K562 (cell line): ENCODE measurements around the gene ADK. TPM values are rescaled to one million over a fixed set of nuclear protein-coding genes. Genes with fewer than 3 reads are reported as not detected.

ENCODE experiments used
- BRD9 ChIP-seq: fragments of 450-650 bp; IDR thresholded peaks from 2 replicates; pipeline ENCODE4 v1.6.1; 2018; ENCODE audit warnings: low read depth; ENCODE audit not compliant: partially characterized antibody
- CCNT2 ChIP-seq: IDR thresholded peaks from 2 replicates; pipeline ENCODE4 v1.6.1; 2011; ENCODE audit warnings: borderline replicate concordance, low read depth, mild to moderate bottlenecking, moderate library complexity, mixed read lengths, low read length; ENCODE audit not compliant: insufficient read length; ENCODE audit errors: extremely low read depth
- CEBPZ ChIP-seq: fragments of 150-350 bp; IDR thresholded peaks from 2 replicates; pipeline ENCODE4 v1.6.1; 2014; ENCODE audit warnings: low read depth, mild to moderate bottlenecking, low read length, borderline replicate concordance
- CHCHD3 ChIP-seq: fragments of 250-450 bp; sonication (Bioruptor Pico); IDR thresholded peaks from 2 replicates; pipeline ENCODE4 v2.1.2; 2022; ENCODE audit warnings: mild to moderate bottlenecking
- CREBBP ChIP-seq: IDR thresholded peaks from one replicate; pipeline ENCODE4 v1.6.1; 2012; ENCODE audit warnings: low read depth, mild to moderate bottlenecking, control low read depth, inconsistent platforms, low read length
- GTF2A2 ChIP-seq: IDR thresholded peaks from 2 replicates; pipeline ENCODE4 v1.6.1; 2016; ENCODE audit warnings: mild to moderate bottlenecking, missing genetic modification characterization, missing compliant biosample characterization
- HMG20A ChIP-seq: fragments of 450-650 bp; formaldehyde crosslinking; conservative IDR thresholded peaks from 2 replicates; pipeline ENCODE4 v1.4.0; 2020; ENCODE audit warnings: mild to moderate bottlenecking, mixed read lengths
- MAFF ChIP-seq: IDR thresholded peaks from 2 replicates; pipeline ENCODE4 v1.6.1; 2012; ENCODE audit warnings: low read length, improper control_type of control experiment
- MCM5 ChIP-seq: fragments of 450-650 bp; IDR thresholded peaks from 2 replicates; pipeline ENCODE4 v1.6.1; 2016; ENCODE audit warnings: low read depth
- MEF2A ChIP-seq: IDR thresholded peaks from 2 replicates; pipeline ENCODE4 v1.6.1; 2011; ENCODE audit warnings: low read depth, mild to moderate bottlenecking, low read length, moderate library complexity; ENCODE audit not compliant: control insufficient read depth
- PURB ChIP-seq: sonication (generic); formaldehyde crosslinking; IDR thresholded peaks from 2 replicates; pipeline ENCODE4 v1.9.0; 2021; ENCODE audit warnings: low read depth, mild to moderate bottlenecking, missing genetic modification reagents
- SRSF9 ChIP-seq: fragments of 200-400 bp; formaldehyde crosslinking; IDR thresholded peaks from 2 replicates; pipeline ENCODE4 v1.6.1; 2017; ENCODE audit warnings: low read depth, low read length, borderline replicate concordance
- WHSC1 ChIP-seq: IDR thresholded peaks from one replicate; pipeline ENCODE4 v1.6.1; 2012; ENCODE audit warnings: low read length, control low read depth, inconsistent platforms
- ZBED1 ChIP-seq: IDR thresholded peaks from 2 replicates; pipeline ENCODE4 v1.6.1; 2014
- ZBTB17 ChIP-seq: fragments of 450-650 bp; formaldehyde crosslinking; IDR thresholded peaks from 2 replicates; pipeline ENCODE4 v1.4.0; 2020; ENCODE audit warnings: mild to moderate bottlenecking
- ZC3H11A ChIP-seq: IDR thresholded peaks from 2 replicates; pipeline ENCODE4 v1.6.1; 2012; ENCODE audit warnings: low read depth, low read length, improper control_type of control experiment
- ZNF121 ChIP-seq: sonication (generic); formaldehyde crosslinking; conservative IDR thresholded peaks from 2 replicates; pipeline ENCODE4 v1.8.0; 2022; ENCODE audit warnings: missing genetic modification reagents
- ZNF133 ChIP-seq: fragments of 250-450 bp; sonication (Bioruptor Pico); IDR thresholded peaks from 2 replicates; pipeline ENCODE4 v1.4.0; 2020; ENCODE audit warnings: mild to moderate bottlenecking
- ZNF143 ChIP-seq: sonication (generic); formaldehyde crosslinking; IDR thresholded peaks from 2 replicates; pipeline ENCODE4 v1.9.0; 2022; ENCODE audit warnings: mild to moderate bottlenecking, missing genetic modification reagents
- ZNF384 ChIP-seq: IDR thresholded peaks from 2 replicates; pipeline ENCODE4 v1.6.1; 2012; ENCODE audit warnings: low read depth, low read length, improper control_type of control experiment
- ZNF41 ChIP-seq: fragments of 250-450 bp; sonication (Bioruptor Pico); conservative IDR thresholded peaks from 2 replicates; pipeline ENCODE4 v1.4.0; 2020; ENCODE audit warnings: mild to moderate bottlenecking
- ZNF79 ChIP-seq: fragments of 250-450 bp; sonication (Bioruptor Pico); IDR thresholded peaks from 2 replicates; pipeline ENCODE4 v1.4.0; 2020; ENCODE audit warnings: low read depth, mild to moderate bottlenecking, moderate library complexity
- polyA plus RNA-seq, 8 experiments: library from polyadenylated mRNA; depleted of rRNA in 4 of 8; stranded (reverse) in 5 of 8; unstranded in 3 of 8; fragments of >200 nt; fragmentation: Nextera tagmentation in 2 of 8; fragmentation: Illumina TruSeq in 1 of 8; extraction: Ambion mirVana in 2 of 8; extraction: Trizol in 1 of 8; gene quantifications; 2 replicates each; pipeline versions ENCODE4 v1.2.1 to v1.2.3, GENCODE V29; 2011 to 2014; ENCODE audit warnings: inconsistent platforms in 1 of 8, missing spikeins in 1 of 8
- total RNA-seq, 7 experiments: library from RNA; depleted of rRNA in 6 of 7; stranded (reverse); fragments of >200 nt in 6 of 7; fragmentation: Illumina TruSeq in 2 of 7; extraction: Trizol in 2 of 7; gene quantifications; 2 replicates each; pipeline versions ENCODE4 v1.2.1 to v1.2.3, GENCODE V29; 2011 to 2021; ENCODE audit warnings: low replicate concordance in 1 of 7
- TF ChIP-seq, protein P1 (sequence below): fragments of 200-800 bp; sonication (Bioruptor generic); IDR thresholded peaks from 2 replicates; pipeline ENCODE4 v1.6.1; 2017; ENCODE audit warnings: missing genetic modification characterization, missing compliant biosample characterization

ADK gene
- total and polyA plus RNA-seq, 9 of the 15 experiments (the other 6 are each of a cell fraction or from before 2014, with no cell fraction given) = 54.2 to 97.8 (median 73.6) TPM

DNA sequence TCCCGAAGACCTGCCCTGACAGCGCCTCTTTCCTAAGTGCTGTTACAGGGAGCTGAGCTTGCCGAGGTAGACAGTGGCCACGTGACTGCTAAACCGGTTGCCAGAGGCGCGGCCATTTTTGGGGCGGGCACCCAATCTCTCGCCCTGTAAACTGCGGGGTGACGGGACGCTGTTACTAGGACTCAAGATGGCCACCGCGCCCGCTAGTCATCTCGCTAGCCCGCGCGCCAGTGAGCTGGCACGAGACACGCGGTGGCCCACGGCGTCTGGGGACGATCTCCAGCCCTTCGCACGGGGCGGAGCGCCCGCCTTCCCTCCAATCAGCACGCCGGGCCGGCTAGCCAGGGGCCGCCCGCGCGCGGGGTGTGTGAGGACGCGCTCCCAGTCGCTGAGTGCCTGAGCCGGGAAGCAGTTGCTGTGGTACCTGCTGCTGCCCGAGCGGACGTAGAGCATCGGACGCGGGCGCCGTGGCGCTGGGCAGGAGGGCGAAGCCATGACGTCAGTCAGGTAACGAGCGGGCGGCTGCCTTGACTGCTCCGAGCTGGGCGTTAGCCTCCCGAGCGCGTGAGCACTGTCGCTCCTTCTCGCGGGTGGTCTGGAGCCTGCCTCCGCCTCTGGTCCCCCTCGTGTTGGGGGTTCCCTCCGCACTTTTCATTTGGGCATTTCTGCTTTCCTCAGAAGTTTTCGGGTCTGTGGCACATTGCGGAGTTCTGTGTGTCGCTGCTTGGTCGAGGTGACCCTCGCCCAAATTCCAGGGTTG lies 25.5 kb downstream of the ADK start (continued):
- no peak for TF ChIP-seq CEBPZ
- no peak for TF ChIP-seq ZNF79 (CRISPR knock-in tag)
- TF ChIP-seq ZNF121 (CRISPR knock-in tag) = no peak
- TF ChIP-seq BRD9 = no peak
- no peak for TF ChIP-seq MAFF
- TF ChIP-seq ZC3H11A = no peak
- no peak for TF ChIP-seq MEF2A
- no peak for TF ChIP-seq SRSF9
- TF ChIP-seq ZNF133 (CRISPR knock-in tag) = no peak
- no peak for TF ChIP-seq ZNF384
- no peak; the same call in 1 of the 2 replicates for TF ChIP-seq ZNF143 (CRISPR knock-in tag)
- TF ChIP-seq CCNT2 = peak; percentile 93
- TF ChIP-seq CHCHD3 (CRISPR knock-in tag) = no peak
- TF ChIP-seq CREBBP = no peak
- TF ChIP-seq, protein P1, sequence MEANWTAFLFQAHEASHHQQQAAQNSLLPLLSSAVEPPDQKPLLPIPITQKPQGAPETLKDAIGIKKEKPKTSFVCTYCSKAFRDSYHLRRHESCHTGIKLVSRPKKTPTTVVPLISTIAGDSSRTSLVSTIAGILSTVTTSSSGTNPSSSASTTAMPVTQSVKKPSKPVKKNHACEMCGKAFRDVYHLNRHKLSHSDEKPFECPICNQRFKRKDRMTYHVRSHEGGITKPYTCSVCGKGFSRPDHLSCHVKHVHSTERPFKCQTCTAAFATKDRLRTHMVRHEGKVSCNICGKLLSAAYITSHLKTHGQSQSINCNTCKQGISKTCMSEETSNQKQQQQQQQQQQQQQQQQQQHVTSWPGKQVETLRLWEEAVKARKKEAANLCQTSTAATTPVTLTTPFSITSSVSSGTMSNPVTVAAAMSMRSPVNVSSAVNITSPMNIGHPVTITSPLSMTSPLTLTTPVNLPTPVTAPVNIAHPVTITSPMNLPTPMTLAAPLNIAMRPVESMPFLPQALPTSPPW = peak; percentile 30; the same call in 1 of the 2 replicates
- TF ChIP-seq MCM5 = no peak
- TF ChIP-seq HMG20A (CRISPR knock-in tag) = no peak
- TF ChIP-seq ZNF41 (CRISPR knock-in tag) = peak; percentile 79; the same call in 1 of the 2 replicates
- no peak for TF ChIP-seq PURB (CRISPR knock-in tag)
- no peak for TF ChIP-seq GTF2A2
- TF ChIP-seq ZBED1 = no peak
- TF ChIP-seq WHSC1 = no peak
- TF ChIP-seq ZBTB17 (CRISPR knock-in tag) = peak; percentile 90
